ENCODE results near the gene SLX4IP. TPM values are rescaled to one million over a fixed set of nuclear protein-coding genes. Genes with fewer than 3 reads are reported as not detected.
"Not testable (repeated sequence)": the region's sequence is repeated elsewhere in the genome, so short reads cannot be mapped to it uniquely, and the experiment has no call there.

SLX4IP gene
- total and polyA plus RNA-seq, 8 donors: 1.00 to 4.6 (median 2.6) TPM

- no peak for TF ChIP-seq POLR2AphosphoS5 (IDR thresholded peaks at IDR 0.05)
- TF ChIP-seq EP300 (IDR thresholded peaks at IDR 0.05): no peak
- TF ChIP-seq CTCF (IDR thresholded peaks at IDR 0.05): no peak
- TF ChIP-seq POLR2A (IDR thresholded peaks at IDR 0.05): no peak
- H3K4me1 ChIP-seq: peaks cover 0 to 7% (median 2%) of the 10 kb centered on the region in 4 donors
- H3K27me3 ChIP-seq: no peaks in the 10 kb centered on the region
- WGBS, 5 donors: 57 to 75% (median 62%) methylated on average over 4 of the region's 4 CpGs
- DNase-seq: no peak
- intact Hi-C loops (cut with DNase I; ENCODE audit: low total_unique reads): no loop called here
- H3K36me3 ChIP-seq: no peaks in the 10 kb centered on the region
- no peak overlapping the region for H3K4me3 ChIP-seq
- no peak overlapping the region for H3K27ac ChIP-seq
- H3K9me3 ChIP-seq: no peaks in the 10 kb centered on the region
Measured at GRCh38 chr20:10581823-10582222, 146.7 kb downstream of the SLX4IP start.

DNA sequence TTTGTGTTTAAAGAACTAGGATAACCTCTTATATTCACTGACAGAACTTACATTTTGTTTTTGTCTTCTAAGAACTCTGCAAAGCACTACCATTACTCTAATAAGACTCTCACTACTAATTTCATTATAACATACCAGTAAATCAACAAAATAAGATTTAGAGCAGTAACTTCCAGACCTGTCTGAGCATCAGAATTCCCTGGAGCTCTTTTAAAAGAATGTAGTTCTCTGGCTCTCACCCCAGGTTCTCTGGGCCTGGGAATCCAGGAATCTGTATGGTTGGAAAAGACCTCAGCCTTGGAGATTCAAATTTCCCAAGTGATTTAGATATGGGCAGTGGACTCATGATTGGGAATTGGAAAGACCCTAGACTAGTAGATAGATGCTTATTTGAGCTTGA lies 149.3 kb downstream of the SLX4IP start:
- no peak for DNase-seq
- Histone ChIP-seq H3K4me3 (no peak overlapping the region), H3K27me3 (no peaks in the 10 kb centered on the region), H3K36me3 (no peaks in the 10 kb centered on the region), H3K9me3 (no peaks in the 10 kb centered on the region), H3K4me1 (peaks cover 0 to 7% (median 2%) of the 10 kb centered on the region in 4 donors), H3K27ac (no peak overlapping the region)
- intact Hi-C loops (cut with DNase I; ENCODE audit: low total_unique reads): no loop called here
- TF ChIP-seq POLR2AphosphoS5 (IDR thresholded peaks at IDR 0.05) (no peak), EP300 (IDR thresholded peaks at IDR 0.05) (no peak), CTCF (IDR thresholded peaks at IDR 0.05) (no peak), POLR2A (IDR thresholded peaks at IDR 0.05) (no peak)

GRCh38 chr20:10585308-10585707 lies 150.2 kb downstream of the SLX4IP start:
- Histone ChIP-seq H3K4me1 (peaks cover 0 to 7% (median 2%) of the 10 kb centered on the region in 4 donors), H3K27ac (no peak overlapping the region), H3K9me3 (no peaks in the 10 kb centered on the region), H3K27me3 (no peaks in the 10 kb centered on the region), H3K4me3 (no peak overlapping the region), H3K36me3 (no peaks in the 10 kb centered on the region)
- intact Hi-C loops (cut with DNase I; ENCODE audit: low total_unique reads): no loop called here
- DNase-seq: no peak
- TF ChIP-seq POLR2AphosphoS5 (IDR thresholded peaks at IDR 0.05): no peak
- TF ChIP-seq EP300 (IDR thresholded peaks at IDR 0.05): no peak
- WGBS, 5 donors: 98 to 100% (median 99%) methylated on average over 3 of the region's 3 CpGs

- WGBS, 5 donors: 79 to 91% (median 84%) methylated on average over 4 of the region's 4 CpGs
- Histone ChIP-seq H3K36me3 (no peaks in the 10 kb centered on the region), H3K27ac (no peak overlapping the region), H3K4me3 (no peak overlapping the region), H3K27me3 (no peaks in the 10 kb centered on the region), H3K4me1 (peaks cover 0 to 11% (median 4%) of the 10 kb centered on the region in 4 donors), H3K9me3 (no peaks in the 10 kb centered on the region)
- intact Hi-C loops (cut with DNase I; ENCODE audit: low total_unique reads): no loop called here
- TF ChIP-seq POLR2A (IDR thresholded peaks at IDR 0.05): no peak
- TF ChIP-seq CTCF (IDR thresholded peaks at IDR 0.05): no peak
- TF ChIP-seq POLR2AphosphoS5 (IDR thresholded peaks at IDR 0.05): no peak
- TF ChIP-seq EP300 (IDR thresholded peaks at IDR 0.05): no peak
- no peak for DNase-seq
Measured at GRCh38 chr20:10586296-10586695, 151.2 kb downstream of the SLX4IP start.

- H3K4me3 ChIP-seq; H3K27ac ChIP-seq; DNase-seq; H3K27me3 ChIP-seq; intact Hi-C loops (cut with DNase I; ENCODE audit: low total_unique reads); H3K36me3 ChIP-seq; H3K9me3 ChIP-seq: not testable (repeated sequence)
- H3K4me1 ChIP-seq: peaks cover 6 to 30% (median 19%) of the 10 kb centered on the region in 4 donors
- 94 to 98% (median 96%) methylated on average over 10 of the region's 10 CpGs for WGBS, 5 donors
Measured at GRCh38 chr20:10590446-10590845, 155.3 kb downstream of the SLX4IP start.
